ENCODE measurements around the gene EPB42.
A peak's percentile ranks its signal among the peaks of the same experiment; 100 is the strongest.

The EPB42 gene

DNA sequence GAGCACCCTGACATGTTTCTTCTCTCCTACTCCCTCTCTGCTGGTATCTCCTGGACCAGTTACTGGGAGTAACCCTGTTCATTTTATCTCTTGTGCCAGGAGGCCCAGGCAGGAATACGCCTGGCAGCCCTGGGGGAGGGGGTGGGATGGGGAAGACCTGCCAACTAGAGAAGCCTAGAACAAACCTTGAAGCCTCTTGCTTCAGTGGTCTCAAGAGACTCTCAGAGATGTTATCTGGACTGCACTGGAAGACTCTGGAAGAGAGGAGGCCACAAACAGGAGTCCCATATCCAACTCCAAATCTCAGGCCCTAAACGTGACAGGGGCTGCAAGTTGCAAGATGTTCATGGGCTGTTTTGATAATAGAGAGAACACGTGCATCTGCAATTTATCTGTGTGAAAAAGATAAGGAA is at the start of gene EPB42:
EPB42 (minus strand) TSS at position 28 of the 413 bp plus-strand sequence. CDS start 193 bp downstream, outside the sequence.
- no peak for DNase-seq

DNA sequence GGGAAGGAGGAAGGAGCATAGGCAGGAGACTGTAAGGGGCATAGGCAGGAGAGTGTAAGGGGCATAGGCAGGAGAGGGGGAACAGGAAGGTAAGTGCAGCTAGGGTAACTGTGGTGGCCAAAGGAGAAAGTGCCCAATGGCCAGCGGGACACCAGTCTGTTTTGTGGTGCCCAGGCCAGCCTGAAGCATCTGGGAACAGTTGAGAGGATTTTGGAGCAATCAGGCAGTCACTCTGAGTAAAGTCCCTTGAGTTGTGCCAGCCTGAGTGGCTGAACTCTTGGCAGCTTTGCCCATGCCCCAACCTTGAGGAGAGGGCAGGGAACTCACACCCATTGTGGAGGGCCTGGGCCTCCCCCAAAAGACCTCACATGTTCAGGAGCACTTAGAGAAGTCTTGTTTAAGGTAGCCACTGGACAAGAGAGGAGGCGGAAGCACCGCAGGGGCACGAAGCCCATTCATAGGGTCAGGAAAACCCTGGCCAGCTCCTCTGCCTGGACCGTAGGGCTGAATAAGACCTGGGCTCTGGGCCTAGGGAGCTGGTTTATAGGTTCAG is 49.4 kb upstream of the EPB42 start:
- no peak for DNase-seq

DNA sequence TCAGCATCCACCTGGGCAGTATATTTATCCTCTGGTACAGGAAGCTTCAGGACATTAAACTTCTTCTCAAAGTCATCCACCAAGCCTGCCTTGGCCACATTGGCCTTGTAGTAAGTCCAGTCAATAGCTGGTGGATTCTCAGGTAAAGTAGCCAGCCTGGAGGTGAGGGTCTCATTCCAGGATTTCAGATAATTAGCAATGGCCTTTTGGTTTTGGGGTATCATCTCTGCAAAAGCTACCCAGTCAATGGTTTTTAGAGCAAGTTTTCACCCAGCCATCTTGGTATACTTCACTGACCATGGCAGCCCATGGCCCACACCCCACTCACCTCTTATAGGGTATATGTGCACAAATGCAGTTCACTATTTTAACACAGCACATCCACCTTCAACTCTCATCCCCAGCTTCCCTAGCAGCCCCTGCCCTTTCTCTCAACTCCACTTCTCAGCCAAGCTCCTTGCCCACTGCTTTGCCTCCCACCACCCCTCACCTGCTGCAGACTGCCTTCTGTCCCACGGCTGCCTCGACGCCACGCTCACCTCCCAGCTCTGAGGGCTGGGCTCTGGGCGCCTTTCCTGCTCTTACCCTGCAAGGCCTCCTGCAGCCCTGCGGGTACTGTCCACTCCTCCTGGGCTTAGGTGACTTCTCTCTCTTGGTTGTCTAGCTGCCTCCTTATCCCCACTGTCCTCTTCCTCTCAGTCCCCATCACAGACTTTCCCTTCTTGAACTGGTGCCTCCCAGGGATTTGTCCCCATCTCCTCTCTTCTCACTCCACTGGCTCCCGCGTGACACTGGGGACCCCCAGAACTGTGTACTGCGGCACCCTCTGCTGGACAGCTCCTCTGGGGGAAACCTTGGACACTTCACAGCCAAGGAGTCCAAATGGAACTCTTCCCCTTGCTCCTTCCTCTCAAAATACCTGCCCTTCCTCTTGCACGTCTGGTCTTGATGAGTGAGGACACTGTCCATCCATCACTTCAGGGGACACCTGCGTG is 47.6 kb upstream of the EPB42 start:
- peak; percentile 6 for DNase-seq

DNA sequence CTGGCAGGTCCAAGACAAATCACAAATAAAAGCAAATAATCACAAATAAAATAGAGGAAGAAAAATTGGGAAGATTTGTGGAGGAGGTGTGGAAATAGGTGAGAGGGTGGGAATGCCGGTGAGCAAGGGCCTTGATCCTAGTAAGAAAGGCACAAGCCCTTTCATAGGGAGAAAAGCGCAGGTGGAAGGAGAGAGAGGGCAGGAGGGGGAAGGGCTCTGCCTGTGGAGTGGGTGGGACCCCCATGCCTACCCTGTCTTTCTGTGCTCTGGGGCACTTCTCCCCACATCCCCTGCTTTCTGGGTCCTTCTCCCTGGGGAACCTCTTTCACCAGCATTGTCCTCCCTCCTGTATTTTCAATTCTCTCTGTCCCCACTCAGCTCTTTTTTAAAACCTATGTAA is 46.6 kb upstream of the EPB42 start:
- DNase-seq: no peak

DNA sequence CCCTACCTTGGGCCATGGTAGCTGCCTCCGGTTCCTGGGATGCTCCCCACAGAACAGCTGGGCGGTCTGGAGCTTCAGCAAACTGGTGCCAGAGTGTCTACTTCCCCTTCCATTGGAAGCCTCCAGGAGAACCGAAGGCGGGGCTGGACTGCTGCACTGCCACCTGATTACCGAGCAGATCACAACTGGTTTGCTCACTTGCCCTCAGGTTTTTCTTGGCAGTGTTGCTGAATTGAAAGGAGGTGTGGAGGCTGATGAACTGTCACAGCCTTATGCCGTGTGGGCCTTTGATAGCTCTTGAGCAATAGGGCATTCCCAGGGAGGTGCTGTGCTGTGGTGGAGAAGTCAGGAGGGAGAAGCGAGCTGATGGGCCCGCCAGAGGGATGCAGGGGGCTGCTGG is 46.0 kb upstream of the EPB42 start, which contains the start of gene TGM5:
TGM5 (minus strand) TSS at position 95 of the 400 bp plus-strand sequence; CDS start at position 16, 79 bp downstream.
- no peak for DNase-seq

DNA sequence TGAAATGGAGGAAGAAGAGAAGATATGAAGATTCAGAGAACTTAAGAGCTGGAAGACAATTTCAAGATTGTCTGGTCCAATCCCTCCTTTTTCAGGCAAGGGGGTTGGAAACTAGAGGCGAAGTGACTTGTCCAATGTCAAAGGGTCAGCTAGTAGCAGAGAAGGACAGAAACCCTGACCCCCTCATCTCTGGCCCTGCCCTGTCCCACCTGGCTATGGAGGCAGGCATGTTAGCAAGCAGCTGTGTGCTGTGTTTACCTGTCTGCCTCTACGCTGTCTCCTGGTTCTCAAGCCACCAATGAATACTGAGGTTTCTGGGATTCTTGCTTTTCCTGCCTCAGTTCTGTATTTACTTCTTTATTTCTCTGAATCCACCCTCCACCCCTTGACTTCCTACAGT is 45.6 kb upstream of the EPB42 start:
- no peak for DNase-seq

DNA sequence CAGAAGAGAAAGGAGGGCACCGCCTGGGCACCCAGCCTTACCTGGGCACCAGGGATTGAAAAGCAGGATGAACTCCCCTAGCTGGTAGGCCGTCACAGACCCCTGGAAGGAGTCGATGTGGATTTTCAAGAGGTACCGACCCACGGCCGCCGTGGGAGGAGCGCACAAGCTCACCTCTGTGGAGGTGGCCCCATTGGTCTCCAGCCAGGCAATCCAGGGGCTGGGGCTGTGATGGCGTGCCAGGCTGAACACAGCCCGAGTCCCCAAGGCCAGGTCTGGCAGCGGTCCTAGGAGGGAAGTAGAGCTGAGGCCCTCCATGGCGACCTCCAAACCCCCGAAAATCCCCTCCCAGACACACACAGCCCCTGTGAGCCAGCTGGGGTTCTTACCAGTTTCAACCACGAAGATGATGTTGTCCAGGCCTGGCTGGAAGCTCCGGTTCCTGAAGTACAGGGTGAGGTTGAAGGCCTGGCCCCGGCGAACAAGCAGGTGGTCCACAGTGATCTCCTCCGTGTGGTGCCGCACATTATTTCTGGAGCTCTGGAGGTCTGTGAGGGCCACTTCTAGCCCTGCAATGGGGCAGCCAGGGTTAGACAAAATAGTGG is 39.3 kb upstream of the EPB42 start:
- DNase-seq: no peak

DNA sequence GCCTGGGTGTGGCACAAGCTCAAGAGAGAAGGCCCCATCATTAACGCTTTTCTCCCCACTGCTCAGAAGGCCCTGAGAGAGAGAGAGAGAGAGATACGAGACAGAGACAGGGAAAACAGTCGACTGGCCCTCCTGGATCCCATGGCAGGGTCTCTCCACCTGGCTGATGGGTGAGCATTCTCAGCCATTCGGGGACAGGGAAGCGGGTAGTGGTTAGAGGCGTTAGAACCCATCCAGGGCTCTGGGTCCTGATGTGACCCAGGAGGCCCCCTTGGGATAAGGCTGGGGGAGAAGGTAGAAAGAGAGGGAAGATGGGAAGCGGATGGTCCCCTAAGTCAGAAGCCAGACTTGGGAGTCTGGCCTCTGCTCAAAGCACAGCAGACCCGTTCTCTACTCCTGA is 38.0 kb upstream of the EPB42 start:
- DNase-seq: no peak

DNA sequence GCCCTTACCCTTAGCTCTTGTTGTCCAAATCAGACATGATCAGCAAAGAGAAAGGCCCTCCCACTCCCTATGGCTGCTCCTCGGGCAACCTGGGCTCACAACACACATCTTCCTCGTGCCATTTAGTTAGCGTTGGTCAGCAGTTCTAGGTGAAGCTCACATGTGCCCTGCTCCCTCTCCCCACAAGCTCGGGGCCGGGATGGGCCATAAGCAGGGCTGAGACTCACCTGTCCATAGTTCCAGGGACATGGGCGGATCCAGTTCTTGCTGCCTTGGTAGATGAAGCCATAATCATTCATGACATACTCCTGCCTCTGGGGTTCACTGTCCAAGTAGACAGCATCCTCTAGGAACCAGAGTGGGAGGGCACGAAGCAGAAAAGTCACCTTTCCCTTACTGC is 35.5 kb upstream of the EPB42 start:
- DNase-seq: no peak

DNA sequence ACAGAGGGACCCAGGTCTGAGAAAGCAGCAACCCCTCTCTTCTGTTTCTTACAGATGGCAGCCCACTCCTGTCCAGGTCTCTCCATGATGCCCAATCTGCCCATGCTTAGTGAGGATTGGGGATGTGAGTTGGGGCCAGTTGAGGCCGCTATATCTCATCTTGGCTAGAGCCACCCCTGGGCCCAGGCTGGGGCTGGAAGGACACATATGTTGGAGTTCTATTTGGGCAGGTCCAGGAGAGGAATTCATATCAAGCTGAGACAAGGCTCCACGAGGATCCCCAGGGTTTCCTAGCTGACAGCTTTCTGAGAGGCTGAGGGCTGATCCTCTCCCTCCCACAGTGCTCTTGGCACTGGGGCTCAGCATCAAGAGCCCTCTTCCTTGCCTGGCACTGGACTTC is 34.6 kb upstream of the EPB42 start:
- no peak for DNase-seq

DNA sequence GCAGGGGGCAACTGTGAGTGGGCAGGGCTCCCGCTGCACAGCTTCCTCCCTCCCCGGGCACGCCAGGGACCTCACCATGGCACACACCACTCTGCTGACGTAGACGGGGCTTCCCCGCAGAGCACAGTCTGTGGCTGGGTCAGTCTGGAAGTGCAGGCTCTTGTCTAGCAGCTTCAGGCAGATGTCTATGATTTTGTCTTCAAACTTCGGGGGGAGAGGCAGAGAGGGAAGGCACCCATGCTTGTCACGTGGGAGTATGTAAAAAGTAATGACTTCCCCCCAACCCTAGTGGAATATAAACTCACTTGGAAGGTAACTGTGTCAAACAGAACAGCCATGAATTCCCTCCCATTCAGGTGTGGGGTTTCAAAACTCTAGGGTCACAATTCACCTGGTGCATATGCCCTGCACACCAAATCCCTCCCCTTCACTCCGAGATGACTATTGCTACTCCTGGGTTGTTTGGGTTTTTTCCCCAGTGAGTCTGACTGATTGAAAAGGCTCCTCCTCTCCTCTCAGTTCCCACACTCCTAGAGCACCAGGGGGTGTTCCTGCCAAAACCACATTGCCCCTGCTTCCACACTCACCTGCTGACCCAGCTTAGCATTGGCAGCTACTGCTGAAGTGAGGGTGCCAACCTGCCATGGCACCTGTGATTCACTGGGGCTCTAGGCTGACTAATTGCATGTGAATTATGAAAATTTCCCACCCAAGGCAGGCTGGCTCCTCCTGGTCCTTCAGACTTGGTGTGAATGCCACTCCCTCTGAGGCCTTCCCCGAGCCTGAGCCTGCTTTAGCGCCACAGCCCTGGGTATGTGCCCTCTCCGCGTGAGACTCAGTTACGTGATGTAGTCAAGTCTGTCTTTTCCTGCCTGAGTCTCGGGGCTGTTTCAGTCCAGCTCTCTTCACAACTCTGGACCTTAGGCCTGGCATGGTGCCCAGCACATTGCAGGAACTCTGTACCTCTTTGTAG is 32.9 kb upstream of the EPB42 start:
- DNase-seq: no peak

DNA sequence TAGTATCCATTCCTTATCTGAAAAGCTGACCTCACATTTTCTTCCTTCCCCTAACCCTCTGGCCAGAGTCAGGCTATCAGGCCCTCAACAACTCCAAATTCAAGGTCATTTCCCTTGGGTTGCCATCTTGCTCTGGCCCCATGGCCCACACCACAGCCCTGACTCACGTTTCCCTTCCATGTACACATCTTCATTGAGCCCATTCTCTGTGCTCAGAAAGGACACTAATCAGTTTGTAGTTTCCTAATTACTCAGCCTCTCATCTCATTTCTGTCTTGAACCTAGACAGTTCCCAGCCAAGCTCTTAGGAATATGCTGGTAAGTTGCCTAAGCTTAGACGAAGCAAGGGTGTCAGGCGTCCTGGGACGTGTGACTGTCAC is 31.0 kb upstream of the EPB42 start:
- DNase-seq: no peak

DNA sequence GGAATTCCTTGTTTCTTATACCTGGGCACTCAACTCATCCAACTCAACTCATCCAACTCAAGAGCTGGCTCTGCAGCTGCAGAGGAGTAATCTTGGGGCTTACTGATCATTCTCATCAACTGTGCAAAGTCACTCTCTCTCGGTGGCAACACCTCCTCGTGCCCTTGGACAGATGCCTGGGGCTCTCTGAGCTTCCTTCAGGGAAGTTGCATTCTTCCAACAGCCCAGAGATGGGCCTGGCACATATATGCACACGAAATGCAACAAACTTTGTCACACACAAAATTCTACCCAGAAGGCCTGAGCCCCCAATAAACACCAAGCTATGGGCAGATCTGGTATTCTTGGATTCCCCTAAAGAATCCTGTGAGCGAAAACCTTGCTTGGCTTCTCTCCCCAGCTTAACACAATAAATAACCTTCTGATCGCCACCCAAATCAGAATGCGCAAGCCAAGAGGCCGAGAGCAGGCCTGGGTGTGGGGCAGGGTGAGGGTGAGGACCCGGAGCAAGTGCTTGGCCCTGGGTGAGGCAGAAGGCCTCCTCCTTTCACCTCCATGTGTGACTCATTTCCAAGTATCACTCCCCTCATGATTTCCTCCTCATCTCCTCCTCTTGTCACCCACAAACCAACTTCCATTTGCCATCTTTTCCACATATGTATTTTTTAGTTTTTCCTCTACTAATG is 30.5 kb upstream of the EPB42 start:
- DNase-seq: no peak

DNA sequence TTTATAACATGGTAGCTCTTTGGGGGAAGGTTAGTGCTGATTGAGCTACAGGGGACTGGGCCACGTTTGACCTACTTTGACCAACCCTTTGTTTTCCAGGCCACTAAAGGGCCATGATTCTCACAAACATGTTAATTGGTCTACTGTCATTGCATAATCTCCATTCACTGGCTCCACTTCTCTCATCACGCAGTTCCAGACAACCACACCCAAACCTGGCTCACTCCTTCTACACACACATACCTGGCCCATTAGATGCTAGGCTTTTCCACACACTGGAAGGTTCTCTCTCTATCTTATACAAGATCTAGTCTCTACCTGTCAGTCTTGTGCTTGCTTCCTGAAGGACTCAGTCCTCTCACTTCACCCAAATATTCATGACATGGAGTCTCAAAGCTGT is 30.0 kb upstream of the EPB42 start:
- DNase-seq: no peak

DNA sequence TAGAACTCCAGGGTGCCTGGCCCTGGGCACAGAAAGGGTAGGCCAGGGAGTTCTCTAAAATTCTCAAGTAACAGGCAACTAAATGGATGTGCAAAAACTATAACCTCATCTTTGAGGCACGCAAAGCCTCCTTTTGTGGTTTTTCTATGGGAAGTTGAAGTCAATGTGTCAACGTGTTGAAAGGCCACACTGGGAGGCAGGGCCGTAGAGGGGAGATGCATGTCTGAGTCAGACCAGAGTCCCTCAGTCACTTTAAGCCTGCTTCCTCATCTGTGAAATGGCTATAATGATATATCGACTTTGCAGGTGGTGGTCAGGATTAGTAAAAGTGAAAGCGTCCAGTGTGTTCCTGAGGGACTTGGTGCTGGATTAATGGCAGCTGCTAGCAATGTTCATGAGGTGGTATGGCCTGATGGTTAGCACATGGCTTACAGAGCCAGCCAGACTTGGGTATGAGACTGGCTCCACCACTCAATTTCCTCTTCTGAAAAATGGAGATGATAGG is 28.9 kb upstream of the EPB42 start:
- DNase-seq: no peak

DNA sequence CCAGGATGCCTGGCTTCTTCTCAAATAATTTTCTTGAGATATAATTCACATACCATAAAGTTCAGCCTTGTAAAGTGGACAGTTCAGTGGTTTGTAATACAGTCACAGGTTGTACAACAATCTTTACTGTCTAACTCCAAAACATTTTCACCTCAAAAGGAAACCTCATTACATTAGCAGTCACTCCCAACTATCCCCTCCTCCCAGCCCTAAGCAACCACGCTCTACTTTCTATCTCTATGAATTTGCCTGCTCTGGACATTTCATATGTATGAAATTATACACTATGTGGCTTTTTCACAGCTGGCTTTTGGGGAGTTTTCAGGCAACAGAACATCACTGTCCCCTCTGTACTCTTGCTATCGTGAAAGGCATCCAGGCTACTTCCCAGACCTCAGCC is 28.4 kb upstream of the EPB42 start:
- DNase-seq: no peak

DNA sequence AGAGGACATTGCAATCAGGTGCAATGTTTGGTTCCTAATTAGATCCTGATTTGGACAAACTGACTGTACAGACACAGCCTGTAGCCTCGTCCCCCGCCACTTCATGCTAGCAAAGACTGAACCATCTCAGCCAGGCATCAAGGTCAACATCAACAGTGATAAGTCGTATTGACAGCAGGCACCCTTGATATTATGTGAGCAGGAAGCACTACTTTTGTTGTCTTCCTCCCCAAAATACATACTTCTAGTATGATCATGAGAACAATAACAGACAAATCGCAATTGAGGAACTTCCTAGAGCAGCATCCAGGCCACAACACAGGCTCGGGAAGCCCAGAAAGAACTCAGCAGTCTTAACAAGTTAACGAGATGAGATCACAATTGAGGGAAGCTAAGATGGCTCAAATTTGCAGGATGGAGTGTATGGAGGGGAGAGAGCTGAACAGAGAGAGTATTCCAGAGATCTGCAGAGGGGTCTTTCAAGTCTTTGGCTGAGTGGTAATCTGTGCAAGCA is 25.5 kb upstream of the EPB42 start:
- no peak for DNase-seq

DNA sequence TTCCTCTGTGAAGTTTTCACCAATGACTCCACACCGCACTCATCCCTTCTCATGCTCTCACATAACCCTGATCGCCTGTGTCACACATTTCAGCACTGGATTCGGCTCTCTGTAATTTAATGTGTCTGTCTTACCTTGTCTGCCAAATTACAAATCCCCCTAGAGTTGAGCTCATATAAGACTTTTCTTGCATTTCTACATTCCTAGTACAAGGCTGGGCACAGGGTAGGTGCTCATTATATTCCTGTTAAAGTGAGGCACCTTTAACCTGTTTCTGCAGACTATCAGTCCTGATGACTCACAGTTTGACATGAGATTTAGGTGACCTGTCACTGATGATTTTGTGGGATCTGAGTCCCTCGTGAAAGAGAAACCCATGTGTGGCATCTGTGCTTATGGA is 23.3 kb upstream of the EPB42 start:
- DNase-seq: no peak

DNA sequence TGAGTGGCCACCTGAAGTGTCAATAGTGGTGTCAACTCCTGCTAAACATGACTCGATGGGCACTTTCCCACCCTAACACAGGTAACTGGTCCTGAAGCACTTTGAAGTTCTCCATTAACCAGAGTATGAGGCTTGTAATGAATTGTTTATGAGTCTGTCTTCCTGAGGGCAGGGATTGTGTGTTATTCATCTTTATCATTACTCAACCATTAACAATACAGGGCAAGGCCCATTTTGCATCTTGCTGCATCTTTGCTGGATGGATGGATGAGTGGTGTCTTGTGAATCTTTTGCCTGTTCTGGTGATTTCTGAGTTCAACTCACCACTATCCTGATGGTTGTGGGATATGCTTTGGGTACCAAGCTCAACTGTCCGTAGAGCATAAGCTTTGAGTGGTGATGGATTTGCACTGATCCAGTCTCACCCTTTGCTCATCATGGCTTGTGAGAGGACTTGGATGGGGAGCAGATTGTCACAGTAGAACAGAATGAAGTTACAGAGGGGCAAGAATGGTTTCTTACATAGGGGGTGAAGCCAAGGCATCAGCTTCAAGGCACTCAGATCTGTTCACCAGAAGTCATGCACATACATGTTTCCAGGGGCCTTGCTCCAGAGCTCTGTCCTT is 22.3 kb upstream of the EPB42 start:
- DNase-seq: no peak

DNA sequence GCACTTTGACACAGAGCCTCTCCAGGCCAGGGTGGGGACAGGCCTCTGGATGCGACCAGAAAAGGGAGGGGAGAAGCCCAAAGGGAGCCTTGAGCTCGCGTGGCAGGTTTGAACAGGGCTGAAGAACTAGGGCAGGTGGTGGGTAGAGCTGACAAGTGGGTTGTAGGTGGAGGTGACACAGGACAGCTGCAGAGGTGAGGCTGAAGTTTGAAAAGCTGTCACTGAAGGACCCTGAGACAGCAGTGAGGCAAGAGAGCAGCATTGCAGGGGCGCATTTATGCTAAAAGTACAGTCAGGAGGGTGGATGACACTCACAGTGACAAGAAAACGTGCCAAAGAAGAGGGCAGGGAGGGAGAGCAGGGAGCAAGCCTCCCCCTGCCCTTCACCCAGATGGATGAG is 21.8 kb upstream of the EPB42 start:
- DNase-seq: no peak

DNA sequence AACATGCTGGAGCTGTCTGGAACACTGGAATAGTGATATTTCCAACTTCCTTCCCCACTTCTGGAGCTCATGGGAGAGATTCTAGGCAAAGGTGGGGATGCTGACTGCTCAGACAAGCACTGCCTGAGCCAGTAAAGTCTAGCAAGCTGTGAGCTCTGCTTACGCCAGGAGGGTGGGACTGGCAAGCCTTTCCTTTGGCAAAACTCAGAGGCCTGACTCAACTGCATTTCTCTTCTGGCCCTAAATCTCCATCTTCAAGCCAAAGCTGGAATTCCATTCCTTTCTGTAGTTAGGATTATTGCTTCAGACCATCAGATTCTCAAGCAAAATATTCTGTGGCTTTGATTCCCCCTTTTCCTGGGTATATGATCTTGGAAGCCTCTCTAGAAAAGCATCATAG is 20.3 kb upstream of the EPB42 start:
- no peak for DNase-seq
